ENCODE data around the gene KCTD18. TPM values are rescaled to one million over a fixed set of nuclear protein-coding genes. Genes with fewer than 3 reads are reported as not detected.
A peak's percentile ranks its signal among the peaks of the same experiment; 100 is the strongest.

The KCTD18 gene
- total and polyA plus RNA-seq, 4 donors, result 4.4 to 7.9 (median 6.5) TPM

DNA sequence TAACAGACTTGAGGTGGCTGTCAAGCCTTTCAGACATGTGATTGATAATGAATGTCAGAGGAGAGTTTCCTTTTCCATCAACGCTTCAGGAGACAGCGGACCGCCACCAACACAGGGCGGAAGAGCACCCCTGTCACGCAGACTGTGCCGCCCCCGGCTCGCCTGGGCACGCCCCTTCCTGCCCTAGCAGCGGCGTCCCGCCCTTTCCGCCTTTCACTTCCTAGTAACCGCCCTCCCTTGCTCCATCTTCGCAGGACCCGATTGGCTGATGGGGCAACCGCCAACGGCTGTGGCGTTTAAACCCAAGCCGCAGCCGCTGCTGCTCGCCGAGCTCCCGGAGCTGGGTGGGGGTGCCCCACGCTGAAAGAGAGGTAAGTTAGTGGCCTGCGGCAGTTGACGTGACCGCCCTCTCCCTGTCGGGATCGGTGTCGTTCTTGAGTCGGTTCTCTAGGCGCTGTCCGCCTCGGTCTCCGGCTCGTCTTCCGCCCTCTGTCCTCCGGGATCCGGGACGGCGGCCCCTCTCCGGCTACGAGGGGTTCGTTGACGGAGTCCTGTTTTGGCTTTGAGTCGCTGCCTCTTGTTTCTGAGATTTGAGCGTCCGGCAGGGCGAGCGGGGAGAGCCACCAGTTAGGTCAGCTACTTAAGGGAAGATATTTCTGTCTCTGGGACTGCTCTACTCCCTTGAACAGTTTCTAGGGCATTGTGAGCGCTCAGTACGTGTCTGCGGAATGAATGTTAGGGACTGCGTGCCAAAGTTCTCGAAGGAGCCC lies 16.2 kb upstream of the KCTD18 start, which contains the start of gene SGO2:
Gene SGO2 (plus strand): TSS at position 326 of the 770 bp plus-strand sequence. CDS start 6,769 bp downstream, outside the sequence.
- WGBS, result under 1% methylated on average over 56 of the region's 56 CpGs
- Histone ChIP-seq H3K9me3 (ENCODE audit: control insufficient read depth in 4 of 4, low read length in 3 of 4) (no peaks in the 10 kb centered on the region), H3K4me1 (ENCODE audit: control insufficient read depth in 4 of 4, insufficient read depth in 4 of 4, low read length in 3 of 4) (peaks cover 0 to 17% (median 10%) of the 10 kb centered on the region in 4 donors), H3K27me3 (ENCODE audit: control insufficient read depth in 4 of 4, insufficient read depth in 4 of 4, low read length in 3 of 4) (no peaks in the 10 kb centered on the region), H3K27ac (ENCODE audit: low read depth in 1 of 2, low read length in 2 of 2) (peak within 1 kb of the TSS in 1 of 2 donors; percentile 17), H3K36me3 (ENCODE audit: control insufficient read depth in 4 of 4, insufficient read depth in 3 of 4, low read depth in 1 of 4, low read length in 3 of 4) (no peaks in the 10 kb centered on the region), H3K9ac (ENCODE audit: low read depth in 1 of 2, low read length in 2 of 2) (peak within 1 kb of the TSS; percentile 37 to 77), H3K4me3 (ENCODE audit: low read depth in 1 of 3, low read length in 3 of 3) (peak within 1 kb of the TSS; percentile 80 to 96 (median 83))
- TF ChIP-seq HNF4A (conservative IDR thresholded peaks at IDR 0.05), result no peak
- peak in 1 of 2 donors; percentile 40 for TF ChIP-seq RAD21 (IDR thresholded peaks at IDR 0.05)
- no peak for TF ChIP-seq FOXA1 (IDR thresholded peaks at IDR 0.05)
- TF ChIP-seq, protein P1, sequence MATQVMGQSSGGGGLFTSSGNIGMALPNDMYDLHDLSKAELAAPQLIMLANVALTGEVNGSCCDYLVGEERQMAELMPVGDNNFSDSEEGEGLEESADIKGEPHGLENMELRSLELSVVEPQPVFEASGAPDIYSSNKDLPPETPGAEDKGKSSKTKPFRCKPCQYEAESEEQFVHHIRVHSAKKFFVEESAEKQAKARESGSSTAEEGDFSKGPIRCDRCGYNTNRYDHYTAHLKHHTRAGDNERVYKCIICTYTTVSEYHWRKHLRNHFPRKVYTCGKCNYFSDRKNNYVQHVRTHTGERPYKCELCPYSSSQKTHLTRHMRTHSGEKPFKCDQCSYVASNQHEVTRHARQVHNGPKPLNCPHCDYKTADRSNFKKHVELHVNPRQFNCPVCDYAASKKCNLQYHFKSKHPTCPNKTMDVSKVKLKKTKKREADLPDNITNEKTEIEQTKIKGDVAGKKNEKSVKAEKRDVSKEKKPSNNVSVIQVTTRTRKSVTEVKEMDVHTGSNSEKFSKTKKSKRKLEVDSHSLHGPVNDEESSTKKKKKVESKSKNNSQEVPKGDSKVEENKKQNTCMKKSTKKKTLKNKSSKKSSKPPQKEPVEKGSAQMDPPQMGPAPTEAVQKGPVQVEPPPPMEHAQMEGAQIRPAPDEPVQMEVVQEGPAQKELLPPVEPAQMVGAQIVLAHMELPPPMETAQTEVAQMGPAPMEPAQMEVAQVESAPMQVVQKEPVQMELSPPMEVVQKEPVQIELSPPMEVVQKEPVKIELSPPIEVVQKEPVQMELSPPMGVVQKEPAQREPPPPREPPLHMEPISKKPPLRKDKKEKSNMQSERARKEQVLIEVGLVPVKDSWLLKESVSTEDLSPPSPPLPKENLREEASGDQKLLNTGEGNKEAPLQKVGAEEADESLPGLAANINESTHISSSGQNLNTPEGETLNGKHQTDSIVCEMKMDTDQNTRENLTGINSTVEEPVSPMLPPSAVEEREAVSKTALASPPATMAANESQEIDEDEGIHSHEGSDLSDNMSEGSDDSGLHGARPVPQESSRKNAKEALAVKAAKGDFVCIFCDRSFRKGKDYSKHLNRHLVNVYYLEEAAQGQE (IDR thresholded peaks at IDR 0.05), result no peak
- TF ChIP-seq SP1 (IDR thresholded peaks at IDR 0.05), result peak; percentile 81
- no peak for TF ChIP-seq TAF1 (conservative IDR thresholded peaks at IDR 0.05)
- TF ChIP-seq, protein P2, sequence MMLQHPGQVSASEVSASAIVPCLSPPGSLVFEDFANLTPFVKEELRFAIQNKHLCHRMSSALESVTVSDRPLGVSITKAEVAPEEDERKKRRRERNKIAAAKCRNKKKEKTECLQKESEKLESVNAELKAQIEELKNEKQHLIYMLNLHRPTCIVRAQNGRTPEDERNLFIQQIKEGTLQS (IDR thresholded peaks at IDR 0.05), result no peak
- TF ChIP-seq YY1 (IDR thresholded peaks at IDR 0.05), result peak; percentile 64
- peak; percentile 89 to 93 for TF ChIP-seq EGR1 (IDR thresholded peaks at IDR 0.05; ENCODE audit: low read depth in 2 of 2)
- TF ChIP-seq, protein P3, sequence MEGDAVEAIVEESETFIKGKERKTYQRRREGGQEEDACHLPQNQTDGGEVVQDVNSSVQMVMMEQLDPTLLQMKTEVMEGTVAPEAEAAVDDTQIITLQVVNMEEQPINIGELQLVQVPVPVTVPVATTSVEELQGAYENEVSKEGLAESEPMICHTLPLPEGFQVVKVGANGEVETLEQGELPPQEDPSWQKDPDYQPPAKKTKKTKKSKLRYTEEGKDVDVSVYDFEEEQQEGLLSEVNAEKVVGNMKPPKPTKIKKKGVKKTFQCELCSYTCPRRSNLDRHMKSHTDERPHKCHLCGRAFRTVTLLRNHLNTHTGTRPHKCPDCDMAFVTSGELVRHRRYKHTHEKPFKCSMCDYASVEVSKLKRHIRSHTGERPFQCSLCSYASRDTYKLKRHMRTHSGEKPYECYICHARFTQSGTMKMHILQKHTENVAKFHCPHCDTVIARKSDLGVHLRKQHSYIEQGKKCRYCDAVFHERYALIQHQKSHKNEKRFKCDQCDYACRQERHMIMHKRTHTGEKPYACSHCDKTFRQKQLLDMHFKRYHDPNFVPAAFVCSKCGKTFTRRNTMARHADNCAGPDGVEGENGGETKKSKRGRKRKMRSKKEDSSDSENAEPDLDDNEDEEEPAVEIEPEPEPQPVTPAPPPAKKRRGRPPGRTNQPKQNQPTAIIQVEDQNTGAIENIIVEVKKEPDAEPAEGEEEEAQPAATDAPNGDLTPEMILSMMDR (IDR thresholded peaks at IDR 0.05; ENCODE audit: low read depth, low read length, missing input control), result no peak
- peak in 1 of 2 donors; percentile 12 for TF ChIP-seq JUND (IDR thresholded peaks at IDR 0.05)
- TF ChIP-seq, protein P4, sequence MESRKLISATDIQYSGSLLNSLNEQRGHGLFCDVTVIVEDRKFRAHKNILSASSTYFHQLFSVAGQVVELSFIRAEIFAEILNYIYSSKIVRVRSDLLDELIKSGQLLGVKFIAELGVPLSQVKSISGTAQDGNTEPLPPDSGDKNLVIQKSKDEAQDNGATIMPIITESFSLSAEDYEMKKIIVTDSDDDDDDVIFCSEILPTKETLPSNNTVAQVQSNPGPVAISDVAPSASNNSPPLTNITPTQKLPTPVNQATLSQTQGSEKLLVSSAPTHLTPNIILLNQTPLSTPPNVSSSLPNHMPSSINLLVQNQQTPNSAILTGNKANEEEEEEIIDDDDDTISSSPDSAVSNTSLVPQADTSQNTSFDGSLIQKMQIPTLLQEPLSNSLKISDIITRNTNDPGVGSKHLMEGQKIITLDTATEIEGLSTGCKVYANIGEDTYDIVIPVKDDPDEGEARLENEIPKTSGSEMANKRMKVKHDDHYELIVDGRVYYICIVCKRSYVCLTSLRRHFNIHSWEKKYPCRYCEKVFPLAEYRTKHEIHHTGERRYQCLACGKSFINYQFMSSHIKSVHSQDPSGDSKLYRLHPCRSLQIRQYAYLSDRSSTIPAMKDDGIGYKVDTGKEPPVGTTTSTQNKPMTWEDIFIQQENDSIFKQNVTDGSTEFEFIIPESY (IDR thresholded peaks at IDR 0.05), result no peak
- TF ChIP-seq GABPA (IDR thresholded peaks at IDR 0.05 in 1 of 2, conservative IDR thresholded peaks at IDR 0.05 in 1 of 2), result peak; percentile 65 to 94
- TF ChIP-seq HNF4G (IDR thresholded peaks at IDR 0.05), result no peak
- TF ChIP-seq, protein P5, sequence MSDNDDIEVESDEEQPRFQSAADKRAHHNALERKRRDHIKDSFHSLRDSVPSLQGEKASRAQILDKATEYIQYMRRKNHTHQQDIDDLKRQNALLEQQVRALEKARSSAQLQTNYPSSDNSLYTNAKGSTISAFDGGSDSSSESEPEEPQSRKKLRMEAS (IDR thresholded peaks at IDR 0.05), result peak; percentile 78
- no peak for TF ChIP-seq RXRA (IDR thresholded peaks at IDR 0.05)
- TF ChIP-seq NR2F2 (IDR thresholded peaks at IDR 0.05), result peak; percentile 44
- no peak for TF ChIP-seq FOXA2 (IDR thresholded peaks at IDR 0.05)
- peak; percentile 92 for DNase-seq (ENCODE audit: low spot score)
